HepG2 (cell line): ENCODE measurements around the gene ING5. TPM values are rescaled to one million over a fixed set of nuclear protein-coding genes. Genes with fewer than 3 reads are reported as not detected.

Experiments used
- DPF2 ChIP-seq: sonication (generic); formaldehyde crosslinking; IDR thresholded peaks from 2 replicates; pipeline ENCODE4 v1.4.0; 2020; ENCODE audit warnings: mild to moderate bottlenecking, low read depth, missing genetic modification reagents, borderline replicate concordance
- JUND ChIP-seq: sonication (generic); formaldehyde crosslinking; IDR thresholded peaks from 2 replicates; pipeline ENCODE4 v1.8.0; 2022; ENCODE audit warnings: mild to moderate bottlenecking, missing genetic modification reagents
- MXD4 ChIP-seq: IDR thresholded peaks from 2 replicates; pipeline ENCODE4 v1.6.1; 2016; ENCODE audit warnings: mild to moderate bottlenecking, missing biosample characterization, missing genetic modification reagents
- NCOA5 ChIP-seq: sonication (generic); formaldehyde crosslinking; IDR thresholded peaks from 2 replicates; pipeline ENCODE4 v1.4.0; 2020; ENCODE audit warnings: missing genetic modification reagents
- NFRKB ChIP-seq: fragments of 450-650 bp; IDR thresholded peaks from 2 replicates; pipeline ENCODE4 v1.6.1; 2017
- RARA ChIP-seq: IDR thresholded peaks from 2 replicates; pipeline ENCODE4 v1.6.1; 2016; ENCODE audit warnings: missing genetic modification reagents, missing compliant biosample characterization
- RFX1 ChIP-seq: fragments of 450-650 bp; IDR thresholded peaks from 2 replicates; pipeline ENCODE4 v1.6.1; 2017
- RNF219 ChIP-seq: sonication (generic); formaldehyde crosslinking; IDR thresholded peaks from 2 replicates; pipeline ENCODE4 v1.5.0; 2020; ENCODE audit warnings: mild to moderate bottlenecking, missing genetic modification reagents
- TAF15 ChIP-seq: fragments of 200-400 bp; formaldehyde crosslinking; IDR thresholded peaks from one replicate; pipeline ENCODE4 v1.6.1; 2018; ENCODE audit warnings: mild to moderate bottlenecking, low read depth, low read length; ENCODE audit not compliant: poor library complexity, severe bottlenecking
- TCF7 ChIP-seq: sonication (generic); IDR thresholded peaks from 2 replicates; pipeline ENCODE4 v1.6.1; 2016; ENCODE audit warnings: antibody characterized with exemption, low read depth
- USF2 ChIP-seq, 2 experiments: sonication (generic) in 1 of 2; formaldehyde crosslinking in 1 of 2; IDR thresholded peaks; 2 replicates each; pipeline versions ENCODE4 v1.5.1 to v1.6.1; 2011 to 2020; ENCODE audit warnings: borderline replicate concordance in 1 of 2, low read depth in 1 of 2, low read length in 1 of 2, mild to moderate bottlenecking in 1 of 2, missing genetic modification reagents in 1 of 2, moderate library complexity in 1 of 2
- ZBTB26 ChIP-seq: IDR thresholded peaks from 2 replicates; pipeline ENCODE4 v1.6.1; 2016; ENCODE audit warnings: missing compliant biosample characterization, missing genetic modification reagents, borderline replicate concordance
- ZNF234 ChIP-seq: sonication (generic); formaldehyde crosslinking; conservative IDR thresholded peaks from 2 replicates; pipeline ENCODE4 v1.5.1; 2020; ENCODE audit warnings: mild to moderate bottlenecking, missing genetic modification reagents
- ZNF383 ChIP-seq: sonication (generic); formaldehyde crosslinking; IDR thresholded peaks from 2 replicates; pipeline ENCODE4 v1.4.0; 2020; ENCODE audit warnings: missing genetic modification reagents, mild to moderate bottlenecking, borderline replicate concordance
- ZNF512B ChIP-seq: sonication (generic); formaldehyde crosslinking; IDR thresholded peaks from 2 replicates; pipeline ENCODE4 v1.5.1; 2020; ENCODE audit warnings: missing genetic modification reagents, mild to moderate bottlenecking, borderline replicate concordance
- ZNF768 ChIP-seq: sonication (generic); formaldehyde crosslinking; IDR thresholded peaks from 2 replicates; pipeline ENCODE4 v1.4.0; 2020; ENCODE audit warnings: missing genetic modification reagents
- polyA plus RNA-seq, 8 experiments: library from polyadenylated mRNA; depleted of rRNA in 3 of 8; stranded (reverse) in 7 of 8; unstranded in 1 of 8; fragments of >200 nt; fragmentation: Illumina TruSeq in 4 of 8; extraction: Trizol in 4 of 8; gene quantifications; 2 replicates each; pipeline versions ENCODE4 v1.2.1 to v1.2.3, GENCODE V29; 2011 to 2016; ENCODE audit warnings: low read depth in 4 of 8, missing spikeins in 1 of 8, mixed read lengths in 1 of 8; ENCODE audit not compliant: insufficient read depth in 1 of 8
- total RNA-seq, 5 experiments: library from RNA; depleted of rRNA; stranded (reverse); fragments of >200 nt; fragmentation: Illumina TruSeq; extraction: Trizol; gene quantifications; 2 replicates each; pipeline ENCODE4 v1.2.3, GENCODE V29; 2016; ENCODE audit warnings: low read depth in 1 of 5
- TF ChIP-seq, protein P1 (sequence below): IDR thresholded peaks from 2 replicates; pipeline ENCODE4 v1.6.1; 2016; ENCODE audit warnings: missing biosample characterization, missing genetic modification reagents, low read depth
- TF ChIP-seq, protein P2 (sequence below): sonication (generic); formaldehyde crosslinking; IDR thresholded peaks from 2 replicates; pipeline ENCODE4 v1.8.1; 2023; ENCODE audit warnings: missing genetic modification reagents, mild to moderate bottlenecking, borderline replicate concordance

Gene ING5
- total and polyA plus RNA-seq, 2 of the 13 experiments (the other 11 are each of a cell fraction or from before 2014, with no cell fraction given), result 61.9 to 71.9 TPM

- TF ChIP-seq RNF219 (CRISPR knock-in tag) (no peak), ZNF383 (CRISPR knock-in tag) (0 out of 2 replicates have a peak, but pooled peaks have one; percentile 16), TAF15 (no peak), ZNF512B (CRISPR knock-in tag) (no peak), ZNF768 (no peak; the same call in 1 of the 2 replicates), RFX1 (no peak), JUND (CRISPR knock-in tag) (no peak), NFRKB (no peak), DPF2 (CRISPR knock-in tag) (0 out of 2 replicates have a peak, but pooled peaks have one; percentile 14), USF2 (IDR thresholded peaks at IDR 0.05; ENCODE audit: low read depth, low read length) (peak; percentile 86), USF2 (CRISPR knock-in tag; IDR thresholded peaks at IDR 0.05; ENCODE audit: borderline replicate concordance) (peak; percentile 39; the same call in 1 of the 2 replicates), RARA (CRISPR knock-in tag) (no peak), ZNF234 (0 out of 2 replicates have a peak, but pooled peaks have one; percentile 91), ZBTB26 (CRISPR knock-in tag) (peak; percentile 3; the same call in 1 of the 2 replicates), MXD4 (CRISPR knock-in tag) (peak; percentile 55), TCF7 (no peak), NCOA5 (CRISPR knock-in tag) (no peak)
- TF ChIP-seq, protein P1, sequence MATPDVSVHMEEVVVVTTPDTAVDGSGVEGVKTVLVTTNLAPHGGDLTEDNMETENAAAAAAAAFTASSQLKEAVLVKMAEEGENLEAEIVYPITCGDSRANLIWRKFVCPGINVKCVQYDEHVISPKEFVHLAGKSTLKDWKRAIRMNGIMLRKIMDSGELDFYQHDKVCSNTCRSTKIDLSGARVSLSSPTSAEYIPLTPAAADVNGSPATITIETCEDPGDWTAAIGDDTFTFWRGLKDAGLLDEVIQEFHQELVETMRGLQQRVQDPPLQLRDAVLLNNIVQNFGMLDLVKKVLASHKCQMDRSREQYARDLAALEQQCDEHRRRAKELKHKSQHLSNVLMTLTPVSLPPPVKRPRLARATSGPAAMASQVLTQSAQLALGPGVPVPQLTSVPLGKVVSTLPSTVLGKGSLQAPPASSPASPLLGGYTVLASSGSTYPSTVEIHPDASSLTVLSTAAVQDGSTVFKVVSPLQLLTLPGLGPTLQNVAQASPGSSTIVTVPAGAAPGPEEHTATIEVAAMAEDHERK (CRISPR knock-in tag), result no peak; the same call in 1 of the 2 replicates
- TF ChIP-seq, protein P2, sequence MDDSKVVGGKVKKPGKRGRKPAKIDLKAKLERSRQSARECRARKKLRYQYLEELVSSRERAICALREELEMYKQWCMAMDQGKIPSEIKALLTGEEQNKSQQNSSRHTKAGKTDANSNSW, result peak; percentile 76; the same call in 1 of the 2 replicates
Observed at GRCh38 chr2:241734467-241735208, 32.8 kb downstream of the ING5 start, which contains the start of gene D2HGDH (continued).
